ENCODE measurements around the gene DIDO1.

Gene DIDO1

DNA sequence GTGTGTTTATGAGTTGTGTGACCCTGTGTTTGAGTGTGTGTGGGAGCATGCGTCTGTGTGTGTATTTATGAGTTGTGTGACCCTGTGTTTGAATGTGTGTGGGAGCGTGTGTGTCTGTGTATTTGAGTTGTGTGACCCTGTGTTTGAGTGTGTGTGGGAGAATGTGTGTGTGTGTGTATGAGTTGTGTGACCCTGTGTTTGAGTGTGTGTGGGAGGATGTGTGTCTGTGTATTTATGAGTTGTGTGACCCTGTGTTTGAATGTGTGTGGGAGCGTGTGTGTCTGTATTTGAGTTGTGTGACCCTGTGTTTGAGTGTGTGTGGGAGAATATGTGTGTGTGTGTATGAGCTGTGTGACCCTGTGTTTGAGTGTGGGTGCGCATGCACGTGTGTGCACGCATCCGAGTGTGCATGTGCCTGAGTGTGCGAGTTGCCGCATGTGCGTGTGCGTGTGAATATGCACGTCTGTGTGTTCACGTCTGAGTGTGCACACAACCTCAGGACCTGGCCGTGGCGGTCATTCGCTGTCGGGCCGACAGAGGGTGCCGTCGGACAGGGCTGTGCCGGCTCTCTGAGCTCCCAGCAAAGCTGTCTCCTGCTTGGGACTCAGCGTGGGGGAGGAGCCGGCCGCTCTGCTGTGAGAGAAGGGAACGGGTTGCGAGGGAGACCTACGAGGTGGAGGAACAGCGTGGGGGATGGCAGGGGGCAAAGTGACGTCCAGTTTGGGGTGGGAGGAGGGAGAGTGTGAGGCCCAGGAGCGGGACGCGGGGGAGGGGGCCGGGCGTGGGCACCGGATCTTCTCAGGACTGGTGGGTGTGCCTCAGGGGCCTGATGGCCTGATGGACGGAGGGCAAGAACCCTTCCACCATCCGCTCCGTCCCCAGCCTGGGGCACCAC lies 45.9 kb upstream of the DIDO1 start:
- Histone ChIP-seq H3K27me3 (ENCODE audit: low read depth, low read length) (0 out of 2 replicates have a peak, but pooled peaks cover 3% of the 10 kb centered on the region), H3K9ac (ENCODE audit: low read length) (no peak overlapping the region; the same call in 1 of the 2 replicates), H3K27ac (ENCODE audit: low read length) (no peak overlapping the region), H2AFZ (ENCODE audit: low read depth, low read length) (peak overlapping the region; percentile 72; the same call in 1 of the 2 replicates), H3K9me3 (ENCODE audit: insufficient read depth, low read length) (no peaks in the 10 kb centered on the region), H3K4me2 (ENCODE audit: low read length) (peak overlapping the region; percentile 84), H3K4me3 (ENCODE audit: low read length) (peak overlapping the region; percentile 75), H3K79me2 (ENCODE audit: low read length) (no peaks in the 10 kb centered on the region), H3K36me3 (replicated peaks; ENCODE audit: low read depth, low read length) (peaks cover 3% of the 10 kb centered on the region), H4K20me1 (ENCODE audit: insufficient read depth, low read length) (0 out of 2 replicates have a peak, but pooled peaks cover under 1% of the 10 kb centered on the region), H3K4me1 (ENCODE audit: low read length) (peaks cover 17% of the 10 kb centered on the region)
- TF ChIP-seq, protein P1, sequence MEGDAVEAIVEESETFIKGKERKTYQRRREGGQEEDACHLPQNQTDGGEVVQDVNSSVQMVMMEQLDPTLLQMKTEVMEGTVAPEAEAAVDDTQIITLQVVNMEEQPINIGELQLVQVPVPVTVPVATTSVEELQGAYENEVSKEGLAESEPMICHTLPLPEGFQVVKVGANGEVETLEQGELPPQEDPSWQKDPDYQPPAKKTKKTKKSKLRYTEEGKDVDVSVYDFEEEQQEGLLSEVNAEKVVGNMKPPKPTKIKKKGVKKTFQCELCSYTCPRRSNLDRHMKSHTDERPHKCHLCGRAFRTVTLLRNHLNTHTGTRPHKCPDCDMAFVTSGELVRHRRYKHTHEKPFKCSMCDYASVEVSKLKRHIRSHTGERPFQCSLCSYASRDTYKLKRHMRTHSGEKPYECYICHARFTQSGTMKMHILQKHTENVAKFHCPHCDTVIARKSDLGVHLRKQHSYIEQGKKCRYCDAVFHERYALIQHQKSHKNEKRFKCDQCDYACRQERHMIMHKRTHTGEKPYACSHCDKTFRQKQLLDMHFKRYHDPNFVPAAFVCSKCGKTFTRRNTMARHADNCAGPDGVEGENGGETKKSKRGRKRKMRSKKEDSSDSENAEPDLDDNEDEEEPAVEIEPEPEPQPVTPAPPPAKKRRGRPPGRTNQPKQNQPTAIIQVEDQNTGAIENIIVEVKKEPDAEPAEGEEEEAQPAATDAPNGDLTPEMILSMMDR (IDR thresholded peaks at IDR 0.05; ENCODE audit: low read depth, low read length) = peak; percentile 84
- TF ChIP-seq EZH2phosphoT487 (IDR thresholded peaks at IDR 0.05; ENCODE audit: low read depth) = no peak

GRCh38 chr20:62971211-62971949 lies 45.1 kb upstream of the DIDO1 start:
- Histone ChIP-seq H3K27ac (ENCODE audit: low read length) (no peak overlapping the region), H3K4me2 (ENCODE audit: low read length) (no peak overlapping the region)
- no peak for TF ChIP-seq EZH2phosphoT487 (IDR thresholded peaks at IDR 0.05; ENCODE audit: low read depth)
- TF ChIP-seq, protein P1 (IDR thresholded peaks at IDR 0.05; ENCODE audit: low read depth, low read length) = no peak

GRCh38 chr20:62970307-62971210 lies 44.3 kb upstream of the DIDO1 start:
- no peak overlapping the region for H3K9ac ChIP-seq (ENCODE audit: low read length)
- no peaks in the 10 kb centered on the region for H3K9me3 ChIP-seq (ENCODE audit: insufficient read depth, low read length)
- H3K36me3 ChIP-seq (replicated peaks; ENCODE audit: low read depth, low read length) = peaks cover 6% of the 10 kb centered on the region
- H3K4me2 ChIP-seq (ENCODE audit: low read length) = no peak overlapping the region
- H3K4me3 ChIP-seq (ENCODE audit: low read length) = no peak overlapping the region
- H3K79me2 ChIP-seq (ENCODE audit: low read length) = no peaks in the 10 kb centered on the region
- 0 out of 2 replicates have a peak, but pooled peaks cover 3% of the 10 kb centered on the region for H4K20me1 ChIP-seq (ENCODE audit: insufficient read depth, low read length)
- TF ChIP-seq, protein P1 (IDR thresholded peaks at IDR 0.05; ENCODE audit: low read depth, low read length) = no peak
- TF ChIP-seq EZH2phosphoT487 (IDR thresholded peaks at IDR 0.05; ENCODE audit: low read depth) = no peak
- no peak overlapping the region for H3K27ac ChIP-seq (ENCODE audit: low read length)
- 0 out of 2 replicates have a peak, but pooled peaks cover 3% of the 10 kb centered on the region for H3K27me3 ChIP-seq (ENCODE audit: low read depth, low read length)
- peaks cover 10% of the 10 kb centered on the region for H3K4me1 ChIP-seq (ENCODE audit: low read length)
- no peak overlapping the region for H2AFZ ChIP-seq (ENCODE audit: low read depth, low read length)

More at GRCh38 chr20:62971211-62971949, 45.1 kb upstream of the DIDO1 start:
- H2AFZ ChIP-seq (ENCODE audit: low read depth, low read length) = no peak overlapping the region
- no peak overlapping the region for H3K9ac ChIP-seq (ENCODE audit: low read length)
- H3K36me3 ChIP-seq (replicated peaks; ENCODE audit: low read depth, low read length) = peaks cover 5% of the 10 kb centered on the region
- no peak overlapping the region for H3K4me3 ChIP-seq (ENCODE audit: low read length)
- peaks cover 10% of the 10 kb centered on the region for H3K4me1 ChIP-seq (ENCODE audit: low read length)
- H3K27me3 ChIP-seq (ENCODE audit: low read depth, low read length) = 0 out of 2 replicates have a peak, but pooled peaks cover 3% of the 10 kb centered on the region
- 0 out of 2 replicates have a peak, but pooled peaks cover 3% of the 10 kb centered on the region for H4K20me1 ChIP-seq (ENCODE audit: insufficient read depth, low read length)
- no peaks in the 10 kb centered on the region for H3K9me3 ChIP-seq (ENCODE audit: insufficient read depth, low read length)
- no peaks in the 10 kb centered on the region for H3K79me2 ChIP-seq (ENCODE audit: low read length)
